Inflammatory macrophage treated with lipopolysaccharide for 1 hour (primary cell): ENCODE data around the gene LOX.
A peak's percentile ranks its signal among the peaks of the same experiment; 100 is the strongest.
"Not testable (repeated sequence)": the region's sequence is repeated elsewhere in the genome, so short reads cannot be mapped to it uniquely, and the experiment has no call there.

Source experiments
- DNase-seq, 2 donors: peaks; one replicate each; pipeline ENCODE4 v3.0.0-alpha.2; 2020 to 2022

LOX gene

GRCh38 chr5:122097391-122097790 lies 19.3 kb upstream of the LOX start:
- DNase-seq = no peak

- no peak for DNase-seq
Measured at GRCh38 chr5:122095158-122095557, 17.1 kb upstream of the LOX start.

GRCh38 chr5:122094251-122094650 lies 16.2 kb upstream of the LOX start:
- DNase-seq = not testable (repeated sequence)

- no peak for DNase-seq
Measured at GRCh38 chr5:122093415-122094180, 15.5 kb upstream of the LOX start.

GRCh38 chr5:122091936-122092600 lies 14.0 kb upstream of the LOX start:
- no peak for DNase-seq

- DNase-seq = no peak
Measured at GRCh38 chr5:122089096-122090013, 11.3 kb upstream of the LOX start.

- no peak for DNase-seq
Measured at GRCh38 chr5:122085041-122085440, 7.0 kb upstream of the LOX start.

- no peak for DNase-seq
Measured at GRCh38 chr5:122083535-122083934, 5.5 kb upstream of the LOX start.

- DNase-seq = no peak
Measured at GRCh38 chr5:122081541-122081940, 3.5 kb upstream of the LOX start.

GRCh38 chr5:122077366-122078115 lies 518 bp downstream of the LOX start:
- no peak for DNase-seq

GRCh38 chr5:122076669-122077365 lies 1.2 kb downstream of the LOX start:
- DNase-seq = peak; percentile 22 to 44

GRCh38 chr5:122076050-122076461 lies 2.0 kb downstream of the LOX start:
- no peak for DNase-seq

- no peak for DNase-seq
Measured at GRCh38 chr5:122073864-122074263, 4.2 kb downstream of the LOX start.

- no peak for DNase-seq
Measured at GRCh38 chr5:122073018-122073417, 5.0 kb downstream of the LOX start.

GRCh38 chr5:122067390-122067789 lies 10.7 kb downstream of the LOX start:
- DNase-seq = no peak

- DNase-seq = no peak
Measured at GRCh38 chr5:122064992-122065391, 13.1 kb downstream of the LOX start.

- DNase-seq = no peak
Measured at GRCh38 chr5:122063836-122064235, 14.2 kb downstream of the LOX start.

- no peak for DNase-seq
Measured at GRCh38 chr5:122062205-122062604, 15.9 kb downstream of the LOX start.

- DNase-seq = no peak
Measured at GRCh38 chr5:122056913-122057312, 21.1 kb downstream of the LOX start.

GRCh38 chr5:122054266-122054665 lies 23.8 kb downstream of the LOX start:
- no peak for DNase-seq

GRCh38 chr5:122053181-122054109 lies 24.6 kb downstream of the LOX start:
- DNase-seq = no peak
